LNCaP clone FGC (cell line): ENCODE data around the gene SELENOI.
"Not testable (repeated sequence)": the region's sequence is repeated elsewhere in the genome, so short reads cannot be mapped to it uniquely, and the experiment has no call there.

Experiments
- DNase-seq: peaks from one replicate; pipeline ENCODE4 v3.0.0-alpha.2; 2011; ENCODE audit warnings: low read depth
- H3K4me3 ChIP-seq: 2 replicates; pipeline ENCODE4 v1.5.1; 2011; ENCODE audit warnings: mild to moderate bottlenecking, low read depth, low read length, control low read depth
- CTCF ChIP-seq: IDR thresholded peaks from 2 replicates; pipeline ENCODE4 v1.5.1; 2012; ENCODE audit warnings: mild to moderate bottlenecking; ENCODE audit not compliant: control insufficient read depth, insufficient read depth; ENCODE audit errors: extremely low read depth

Gene SELENOI

GRCh38 chr2:26316041-26316440, 29.9 kb upstream of the SELENOI start:
- DNase-seq = no peak
- TF ChIP-seq CTCF = peak; percentile 32; the same call in 1 of the 2 replicates
- no peak overlapping the region for H3K4me3 ChIP-seq

- DNase-seq = no peak
- H3K4me3 ChIP-seq = no peak overlapping the region
- TF ChIP-seq CTCF = no peak
Observed at GRCh38 chr2:26316845-26317244, 29.1 kb upstream of the SELENOI start.

- DNase-seq = no peak
- no peak overlapping the region for H3K4me3 ChIP-seq
- TF ChIP-seq CTCF = no peak
Observed at GRCh38 chr2:26317377-26318105, 28.4 kb upstream of the SELENOI start.

GRCh38 chr2:26318950-26319349, 27.0 kb upstream of the SELENOI start:
- H3K4me3 ChIP-seq = no peak overlapping the region
- no peak for TF ChIP-seq CTCF
- no peak for DNase-seq

- not testable (repeated sequence) for H3K4me3 ChIP-seq, DNase-seq
Observed at GRCh38 chr2:26324479-26324878, 21.5 kb upstream of the SELENOI start.

- H3K4me3 ChIP-seq = no peak overlapping the region
- no peak for TF ChIP-seq CTCF
- DNase-seq = no peak
Observed at GRCh38 chr2:26324903-26325302, 21.0 kb upstream of the SELENOI start.

- no peak for DNase-seq
- TF ChIP-seq CTCF = no peak
- no peak overlapping the region for H3K4me3 ChIP-seq
Observed at GRCh38 chr2:26325851-26326250, 20.1 kb upstream of the SELENOI start.
